K562 (cell line): ENCODE data around the gene ZNF699. TPM values are rescaled to one million over a fixed set of nuclear protein-coding genes. Genes with fewer than 3 reads are reported as not detected.

ENCODE experiments used
- ATAC-seq: fragments of 200-7000 bp; cut with Tn5 transposase; 3 replicates; pipeline ENCODE4 v1.9.1; 2020; ENCODE audit warnings: moderate library complexity
- BruUV-seq: library from RNA; stranded (reverse); fragments of 400-500 nt; replicated peaks from 2 replicates; lab custom pipeline; 2021; lab: Mats Ljungman, UMichigan
- CTCF ChIA-PET: fragments of 300-600 bp; formaldehyde crosslinking; extraction: SDS; loops from one replicate; lab custom pipeline; 2021; ENCODE audit warnings: low intra/inter-chr PET ratio; lab: Yijun Ruan, JAX
- POLR2A ChIA-PET: fragments of 300-600, 350-650 bp; sonication (Branson Sonifier 250); formaldehyde crosslinking; extraction: SDS; loops from one replicate; lab custom pipeline; 2021; ENCODE audit warnings: antibody characterized with exemption, inconsistent platforms; lab: Yijun Ruan, JAX
- DNase-seq, 4 experiments: peaks; one replicate each; pipeline versions ENCODE4 v3.0.0 to v3.0.0-alpha.2; 2011 to 2018; ENCODE audit warnings: low spot score in 3 of 4, mixed read lengths in 3 of 4; ENCODE audit errors: extremely low read depth in 1 of 4
- FAIRE-seq: peaks from 2 replicates; lab custom pipeline; 2011; peaks lifted over from hg19 to GRCh38; lab: Jason Lieb, UNC
- H2AFZ ChIP-seq: 2 replicates; pipeline ENCODE4 v1.6.0; 2011; ENCODE audit warnings: low read depth, low read length, control low read depth, inconsistent platforms
- H3K27ac ChIP-seq: fragments of 200-600 bp; 3 replicates; pipeline ENCODE4 v1.8.0; 2011; ENCODE audit warnings: low read depth, mild to moderate bottlenecking, control low read depth, inconsistent platforms, low read length, moderate library complexity, mixed read lengths; ENCODE audit errors: extremely low read depth
- H3K27me3 ChIP-seq, 2 experiments: fragments of 300-600 bp in 1 of 2; 2 replicates in 1 of 2; 3 replicates in 1 of 2; pipeline versions ENCODE4 v1.6.0 to v1.8.0; 2011; ENCODE audit warnings: inconsistent platforms in 2 of 2, low read length in 2 of 2, mild to moderate bottlenecking in 1 of 2, mixed read lengths in 1 of 2, moderate library complexity in 1 of 2; ENCODE audit not compliant: control insufficient read depth in 2 of 2, insufficient read depth in 2 of 2
- H3K36me3 ChIP-seq: fragments of 300-600 bp; 3 replicates; pipeline ENCODE4 v1.8.0; 2011; ENCODE audit warnings: mild to moderate bottlenecking, low read length, inconsistent platforms; ENCODE audit not compliant: control insufficient read depth, insufficient read depth
- H3K4me1 ChIP-seq, 2 experiments: fragments of 200-600 bp in 1 of 2; replicated peaks in 1 of 2; 2 replicates in 1 of 2; 3 replicates in 1 of 2; pipeline versions ENCODE4 v1.5.1 to v1.8.0; 2011; ENCODE audit warnings: inconsistent platforms in 2 of 2, low read length in 2 of 2, mild to moderate bottlenecking in 1 of 2, mixed read lengths in 1 of 2, moderate library complexity in 1 of 2; ENCODE audit not compliant: control insufficient read depth in 2 of 2, insufficient read depth in 2 of 2
- H3K4me2 ChIP-seq: 2 replicates; pipeline ENCODE4 v1.6.1; 2011; ENCODE audit warnings: low read length, control low read depth, inconsistent platforms, mixed read lengths; ENCODE audit not compliant: insufficient read depth
- H3K4me3 ChIP-seq: fragments of 200-600 bp; sonication (generic), shearing (Covaris generic); 2 replicates; pipeline ENCODE4 v1.5.1; 2016; ENCODE audit warnings: control low read depth, inconsistent platforms
- H3K79me2 ChIP-seq: fragments of 200-600 bp; 3 replicates; pipeline ENCODE4 v1.8.0; 2011; ENCODE audit warnings: low read length, inconsistent platforms; ENCODE audit not compliant: control insufficient read depth, insufficient read depth
- H3K9ac ChIP-seq, 2 experiments: 2 replicates each; pipeline versions ENCODE4 v1.6.0 to v1.6.1; 2011; ENCODE audit warnings: low read depth in 2 of 2, low read length in 2 of 2, control low read depth in 1 of 2, inconsistent platforms in 1 of 2, mild to moderate bottlenecking in 1 of 2, mixed read lengths in 1 of 2; ENCODE audit not compliant: insufficient read depth in 1 of 2
- H3K9me1 ChIP-seq: one replicate; pipeline ENCODE4 v1.6.0; 2011; ENCODE audit warnings: inconsistent platforms, mild to moderate bottlenecking, low read length, moderate library complexity; ENCODE audit not compliant: control insufficient read depth, insufficient read depth
- H3K9me3 ChIP-seq: replicated peaks from 2 replicates; pipeline ENCODE4 v1.5.1; 2011; ENCODE audit warnings: low read depth, low read length, inconsistent platforms; ENCODE audit not compliant: control insufficient read depth, insufficient read depth
- H4K20me1 ChIP-seq: replicated peaks from 2 replicates; pipeline ENCODE4 v1.6.1; 2011; ENCODE audit warnings: low read length, inconsistent platforms, mixed read lengths; ENCODE audit not compliant: control insufficient read depth, insufficient read depth
- HIVEP1 ChIP-seq: fragments of 250-450 bp; sonication (Bioruptor Pico); IDR thresholded peaks from 2 replicates; pipeline ENCODE4 v1.4.0; 2020; ENCODE audit warnings: mild to moderate bottlenecking
- MAX ChIP-seq: sonication (generic); formaldehyde crosslinking; IDR thresholded peaks from 2 replicates; pipeline ENCODE4 v1.9.0; 2022; ENCODE audit warnings: mild to moderate bottlenecking, missing genetic modification reagents
- MEF2A ChIP-seq: IDR thresholded peaks from 2 replicates; pipeline ENCODE4 v1.6.1; 2011; ENCODE audit warnings: low read depth, mild to moderate bottlenecking, low read length, moderate library complexity; ENCODE audit not compliant: control insufficient read depth
- RAD21 ChIP-seq, 2 experiments: fragments of 250-450 bp in 1 of 2; fragments of 450-650 bp in 1 of 2; sonication (Bioruptor Pico) in 1 of 2; formaldehyde crosslinking in 1 of 2; IDR thresholded peaks in 1 of 2; conservative IDR thresholded peaks in 1 of 2; 2 replicates each; pipeline versions ENCODE4 v1.4.0 to v1.8.0; 2020 to 2022; ENCODE audit warnings: mild to moderate bottlenecking in 2 of 2, moderate library complexity in 1 of 2
- SIN3A ChIP-seq, 2 experiments: fragments of 150-350 bp in 1 of 2; IDR thresholded peaks; 2 replicates each; pipeline ENCODE4 v1.6.1; 2011 to 2016; ENCODE audit warnings: borderline replicate concordance in 2 of 2, low read depth in 2 of 2, low read length in 2 of 2, mild to moderate bottlenecking in 2 of 2, moderate library complexity in 2 of 2; ENCODE audit not compliant: control insufficient read depth in 1 of 2
- SMC3 ChIP-seq: conservative IDR thresholded peaks from 2 replicates; pipeline ENCODE4 v1.6.1; 2011; ENCODE audit warnings: low read depth, low read length, improper control_type of control experiment; ENCODE audit not compliant: insufficient read depth
- TBL1XR1 ChIP-seq, 2 experiments: IDR thresholded peaks; 2 replicates each; pipeline ENCODE4 v1.6.1; 2012; ENCODE audit warnings: improper control_type of control experiment in 2 of 2, low read length in 2 of 2, mild to moderate bottlenecking in 1 of 2
- ZNF347 ChIP-seq: fragments of 450-650 bp; formaldehyde crosslinking; IDR thresholded peaks from 2 replicates; pipeline ENCODE4 v1.4.0; 2020; ENCODE audit warnings: low read depth, mild to moderate bottlenecking, moderate library complexity
- ZNF584 ChIP-seq: fragments of 200-800 bp; sonication (Bioruptor generic); IDR thresholded peaks from 2 replicates; pipeline ENCODE4 v1.6.1; 2016; ENCODE audit warnings: low read depth, mild to moderate bottlenecking, missing genetic modification characterization, missing compliant biosample characterization
- WGBS: fragments of 100-300 bp; shearing (Covaris generic); methylation state at CpG from one replicate; pipeline ENCODE4 v1.1.6; 2016; ENCODE audit warnings: low coverage, mixed read lengths; ENCODE audit not compliant: insufficient coverage; ENCODE audit errors: missing lambda C conversion rate; 5-methylcytosine and 5-hydroxymethylcytosine counted together
- in situ Hi-C: fragments of 300-500 bp; cut with MboI; formaldehyde crosslinking; loops from 4 replicates; pipeline ENCODE4 v1.15.0; 2018; ENCODE audit warnings: inconsistent platforms, mixed read lengths
- intact Hi-C: fragments of 100-400 bp; cut with micrococcal nuclease; formaldehyde crosslinking; loops from 2 replicates; pipeline ENCODE4 v1.14.2; 2022
- polyA plus RNA-seq, 8 experiments: library from polyadenylated mRNA; depleted of rRNA in 4 of 8; stranded (reverse) in 5 of 8; unstranded in 3 of 8; fragments of >200 nt; fragmentation: Nextera tagmentation in 2 of 8; fragmentation: Illumina TruSeq in 1 of 8; extraction: Ambion mirVana in 2 of 8; extraction: Trizol in 1 of 8; gene quantifications; 2 replicates each; pipeline versions ENCODE4 v1.2.1 to v1.2.3, GENCODE V29; 2011 to 2014; ENCODE audit warnings: inconsistent platforms in 1 of 8, missing spikeins in 1 of 8
- total RNA-seq, 7 experiments: library from RNA; depleted of rRNA in 6 of 7; stranded (reverse); fragments of >200 nt in 6 of 7; fragmentation: Illumina TruSeq in 2 of 7; extraction: Trizol in 2 of 7; gene quantifications; 2 replicates each; pipeline versions ENCODE4 v1.2.1 to v1.2.3, GENCODE V29; 2011 to 2021; ENCODE audit warnings: low replicate concordance in 1 of 7
- TF ChIP-seq, protein P1 (sequence below): sonication (generic); formaldehyde crosslinking; IDR thresholded peaks from 2 replicates; pipeline ENCODE4 v1.8.0; 2023; ENCODE audit warnings: mild to moderate bottlenecking, missing genetic modification reagents
- TF ChIP-seq, protein P2 (sequence below): fragments of 450-650 bp; formaldehyde crosslinking; IDR thresholded peaks from 2 replicates; pipeline ENCODE4 v1.4.0; 2020; ENCODE audit warnings: mild to moderate bottlenecking, moderate library complexity

The ZNF699 gene
- total and polyA plus RNA-seq, 9 of the 15 experiments (the other 6 are each of a cell fraction or from before 2014, with no cell fraction given): 0.08 to 4.1 (median 3.1) TPM

DNA sequence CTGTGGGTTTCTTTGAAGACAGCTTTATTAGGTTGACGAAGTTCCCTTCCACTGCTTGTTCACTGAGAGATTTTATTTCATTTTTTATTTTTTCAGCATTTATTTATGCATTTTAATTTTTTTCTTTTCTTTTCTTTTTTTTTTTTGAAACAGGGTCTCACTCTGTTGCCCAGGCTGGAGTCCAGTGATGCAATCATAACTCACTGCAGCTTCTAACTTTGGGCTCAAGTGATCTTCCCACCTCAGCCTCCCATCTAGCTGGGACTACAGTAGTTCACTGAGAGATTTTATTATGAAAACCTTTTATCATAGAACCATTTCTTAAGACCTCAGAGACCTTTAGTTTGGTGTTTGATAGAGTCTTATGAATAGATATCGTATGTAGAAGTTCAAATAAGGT lies 42.9 kb upstream of the ZNF699 start (continued):
- TF ChIP-seq, protein P1, sequence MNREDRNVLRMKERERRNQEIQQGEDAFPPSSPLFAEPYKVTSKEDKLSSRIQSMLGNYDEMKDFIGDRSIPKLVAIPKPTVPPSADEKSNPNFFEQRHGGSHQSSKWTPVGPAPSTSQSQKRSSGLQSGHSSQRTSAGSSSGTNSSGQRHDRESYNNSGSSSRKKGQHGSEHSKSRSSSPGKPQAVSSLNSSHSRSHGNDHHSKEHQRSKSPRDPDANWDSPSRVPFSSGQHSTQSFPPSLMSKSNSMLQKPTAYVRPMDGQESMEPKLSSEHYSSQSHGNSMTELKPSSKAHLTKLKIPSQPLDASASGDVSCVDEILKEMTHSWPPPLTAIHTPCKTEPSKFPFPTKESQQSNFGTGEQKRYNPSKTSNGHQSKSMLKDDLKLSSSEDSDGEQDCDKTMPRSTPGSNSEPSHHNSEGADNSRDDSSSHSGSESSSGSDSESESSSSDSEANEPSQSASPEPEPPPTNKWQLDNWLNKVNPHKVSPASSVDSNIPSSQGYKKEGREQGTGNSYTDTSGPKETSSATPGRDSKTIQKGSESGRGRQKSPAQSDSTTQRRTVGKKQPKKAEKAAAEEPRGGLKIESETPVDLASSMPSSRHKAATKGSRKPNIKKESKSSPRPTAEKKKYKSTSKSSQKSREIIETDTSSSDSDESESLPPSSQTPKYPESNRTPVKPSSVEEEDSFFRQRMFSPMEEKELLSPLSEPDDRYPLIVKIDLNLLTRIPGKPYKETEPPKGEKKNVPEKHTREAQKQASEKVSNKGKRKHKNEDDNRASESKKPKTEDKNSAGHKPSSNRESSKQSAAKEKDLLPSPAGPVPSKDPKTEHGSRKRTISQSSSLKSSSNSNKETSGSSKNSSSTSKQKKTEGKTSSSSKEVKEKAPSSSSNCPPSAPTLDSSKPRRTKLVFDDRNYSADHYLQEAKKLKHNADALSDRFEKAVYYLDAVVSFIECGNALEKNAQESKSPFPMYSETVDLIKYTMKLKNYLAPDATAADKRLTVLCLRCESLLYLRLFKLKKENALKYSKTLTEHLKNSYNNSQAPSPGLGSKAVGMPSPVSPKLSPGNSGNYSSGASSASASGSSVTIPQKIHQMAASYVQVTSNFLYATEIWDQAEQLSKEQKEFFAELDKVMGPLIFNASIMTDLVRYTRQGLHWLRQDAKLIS (CRISPR knock-in tag): no peak
- no peak for TF ChIP-seq MAX (CRISPR knock-in tag)
- no peak for TF ChIP-seq HIVEP1 (CRISPR knock-in tag)

- no TSS peak for BruUV-seq
- Histone ChIP-seq H3K9me1 (no peaks in the 10 kb centered on the region), H4K20me1 (no peaks in the 10 kb centered on the region), H3K4me1 (no peaks in the 10 kb centered on the region), H3K36me3 (no peaks in the 10 kb centered on the region), H2AFZ (no peak overlapping the region), H3K4me3 (no peak overlapping the region), H3K27ac (no peak overlapping the region), H3K79me2 (no peaks in the 10 kb centered on the region), H3K27me3 (no peaks in the 10 kb centered on the region), H3K9me3 (no peaks in the 10 kb centered on the region), H3K4me2 (no peak overlapping the region), H3K9ac (no peak overlapping the region)
- TF ChIP-seq ZNF584 (CRISPR knock-in tag) (no peak), SMC3 (no peak), SIN3A (IDR thresholded peaks at IDR 0.05; ENCODE audit: borderline replicate concordance in 2 of 2, control insufficient read depth in 1 of 2, low read depth in 2 of 2, low read length in 2 of 2) (no peak), RAD21 (CRISPR knock-in tag; conservative IDR thresholded peaks at IDR 0.05 in 1 of 2, IDR thresholded peaks at IDR 0.05 in 1 of 2) (no peak), TBL1XR1 (IDR thresholded peaks at IDR 0.05; ENCODE audit: low read length in 2 of 2) (no peak), ZNF347 (CRISPR knock-in tag) (no peak), MEF2A (no peak)
- TF ChIP-seq, protein P2, sequence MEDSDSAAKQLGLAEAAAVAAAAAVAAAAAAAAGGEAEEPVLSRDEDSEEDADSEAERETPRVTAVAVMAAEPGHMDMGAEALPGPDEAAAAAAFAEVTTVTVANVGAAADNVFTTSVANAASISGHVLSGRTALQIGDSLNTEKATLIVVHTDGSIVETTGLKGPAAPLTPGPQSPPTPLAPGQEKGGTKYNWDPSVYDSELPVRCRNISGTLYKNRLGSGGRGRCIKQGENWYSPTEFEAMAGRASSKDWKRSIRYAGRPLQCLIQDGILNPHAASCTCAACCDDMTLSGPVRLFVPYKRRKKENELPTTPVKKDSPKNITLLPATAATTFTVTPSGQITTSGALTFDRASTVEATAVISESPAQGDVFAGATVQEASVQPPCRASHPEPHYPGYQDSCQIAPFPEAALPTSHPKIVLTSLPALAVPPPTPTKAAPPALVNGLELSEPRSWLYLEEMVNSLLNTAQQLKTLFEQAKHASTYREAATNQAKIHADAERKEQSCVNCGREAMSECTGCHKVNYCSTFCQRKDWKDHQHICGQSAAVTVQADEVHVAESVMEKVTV (CRISPR knock-in tag): no peak
- no peak for ATAC-seq
- WGBS: 36% methylated on average over 17 of the region's 22 CpGs
- no peak for FAIRE-seq
- in situ Hi-C loops: no loop called here
- DNase-seq: no peak
- POLR2A ChIA-PET: no interaction called here
- CTCF ChIA-PET: no interaction called here
- intact Hi-C loops: no loop called here
Measured at GRCh38 chr19:9348671-9349070, 39.0 kb upstream of the ZNF699 start.
